NT2/D1 (cell line): ENCODE results near the gene FRAS1.

Experiments used
- SUZ12 ChIP-seq: IDR thresholded peaks from 2 replicates; pipeline ENCODE4 v1.6.1; 2011; ENCODE audit not compliant: insufficient read length, insufficient read depth; ENCODE audit errors: extremely low read depth
- YY1 ChIP-seq: IDR thresholded peaks from 2 replicates; pipeline ENCODE4 v1.6.1; 2011; ENCODE audit not compliant: insufficient read length, insufficient read depth

DNA sequence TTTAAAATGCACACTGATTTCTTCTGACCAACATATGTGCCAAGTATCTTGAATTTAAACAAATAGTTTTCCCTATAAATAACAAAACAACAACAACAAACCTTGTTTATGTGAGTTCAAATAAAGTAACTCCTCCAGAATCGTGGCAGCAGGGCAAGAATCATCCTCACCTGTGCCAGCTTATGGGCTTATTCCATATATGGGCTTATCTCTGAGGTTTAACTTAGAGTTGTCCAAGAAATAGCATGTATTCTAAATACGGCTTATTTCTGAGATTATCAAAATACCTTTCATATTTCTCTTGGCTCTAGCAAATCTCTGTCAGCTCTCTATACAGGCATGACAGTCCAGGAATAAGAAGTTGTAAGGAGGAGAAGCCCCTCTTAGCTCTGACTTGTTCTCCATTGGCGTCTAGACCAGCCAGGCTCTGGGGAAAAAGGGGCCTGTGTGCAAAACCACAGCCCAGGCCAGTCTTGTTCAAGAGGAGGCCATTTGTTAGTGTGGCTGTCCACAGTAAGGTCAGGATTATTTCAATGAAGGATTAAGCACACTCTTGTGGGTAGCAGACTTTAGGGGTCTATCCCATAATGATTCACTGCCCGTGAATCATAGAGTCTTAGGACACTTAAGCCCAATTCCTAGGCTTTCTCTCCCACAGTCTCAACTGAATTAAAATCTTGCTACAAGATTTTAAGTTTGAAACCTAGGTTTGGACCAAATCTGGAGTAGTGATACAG is 63.2 kb downstream of the FRAS1 start:
- TF ChIP-seq SUZ12 (no peak), YY1 (no peak)
